Sigmoid colon (tissue), 7 donors: ENCODE measurements around the gene PUS1. TPM values are rescaled to one million over a fixed set of nuclear protein-coding genes. Genes with fewer than 3 reads are reported as not detected.
A peak's percentile ranks its signal among the peaks of the same experiment; 100 is the strongest.

Experiments used
- DNase-seq: peaks from one replicate; pipeline ENCODE4 v3.0.0-alpha.2; 2019
- H3K27ac ChIP-seq, 4 donors: fragments of 200-600 bp; sonication (generic); one replicate each; pipeline ENCODE4 v1.5.1; 2016 to 2019; ENCODE audit warnings: mild to moderate bottlenecking in 1 of 4
- H3K27me3 ChIP-seq, 3 donors: fragments of 200-600 bp; sonication (generic); one replicate each; pipeline ENCODE4 v1.5.1; 2019; ENCODE audit warnings: mild to moderate bottlenecking in 1 of 3
- H3K36me3 ChIP-seq, 4 donors: fragments of 200-600 bp; sonication (generic); one replicate each; pipeline ENCODE4 v1.5.1; 2016 to 2019
- H3K4me1 ChIP-seq, 4 donors: fragments of 200-600 bp; sonication (generic); one replicate each; pipeline ENCODE4 v1.5.1; 2017 to 2019
- H3K4me3 ChIP-seq, 4 donors: fragments of 200-600 bp; sonication (generic); one replicate each; pipeline ENCODE4 v1.5.1; 2017 to 2019; ENCODE audit warnings: mild to moderate bottlenecking in 2 of 4, moderate library complexity in 1 of 4
- H3K9me3 ChIP-seq, 4 donors: fragments of 200-600 bp in 3 of 4; sonication (generic) in 3 of 4; one replicate each; pipeline versions ENCODE4 v1.5.1 to v1.6.1; 2013 to 2019
- CTCF ChIP-seq, 4 experiments: fragments of 450-650 bp in 3 of 4; fragments of 200-600 bp in 1 of 4; IDR thresholded peaks; one replicate each; pipeline ENCODE4 v1.5.1; 2016 to 2019; ENCODE audit warnings: antibody characterized with exemption in 4 of 4, mild to moderate bottlenecking in 3 of 4, moderate library complexity in 2 of 4
- EP300 ChIP-seq, 4 donors: sonication (generic); formaldehyde crosslinking; IDR thresholded peaks; one replicate each; pipeline ENCODE4 v1.6.1; 2017; ENCODE audit warnings: antibody characterized with exemption in 4 of 4
- POLR2A ChIP-seq, 2 donors: fragments of 450-650 bp; IDR thresholded peaks; one replicate each; pipeline ENCODE4 v1.6.1; 2016; ENCODE audit warnings: antibody characterized with exemption in 2 of 2, mild to moderate bottlenecking in 2 of 2, moderate library complexity in 2 of 2
- POLR2AphosphoS5 ChIP-seq, 4 donors: sonication (generic); formaldehyde crosslinking; IDR thresholded peaks; one replicate each; pipeline ENCODE4 v1.6.1; 2017; ENCODE audit warnings: antibody characterized with exemption in 4 of 4
- WGBS, 2 donors: extraction: QIAGEN DNeasy Blood & Tissue Kit; methylation state at CpG; one replicate each; pipeline ENCODE4 v1.1.7; 2013; 5-methylcytosine and 5-hydroxymethylcytosine counted together
- intact Hi-C: fragments of 100-400 bp; cut with DNase I; formaldehyde crosslinking; loops from one replicate; pipeline ENCODE4 v1.15.1; 2023
- polyA plus RNA-seq, 3 donors: library from polyadenylated mRNA; stranded (reverse); fragments of 200-250 nt; gene quantifications; one replicate each; pipeline ENCODE4 v1.2.3, GENCODE V29; 2013
- total RNA-seq, 4 donors: library from RNA; depleted of rRNA; stranded (reverse); fragments of >200 nt; gene quantifications; one replicate each; pipeline ENCODE4 v1.1.0, GENCODE V29; 2016
- donor health status: healthy with polysubstance abuse.
- donor health status: Bipolar disorder and iron deficiency.
- donor health status: healthy.

Gene PUS1
- total and polyA plus RNA-seq, 7 donors, result 7.6 to 33.8 (median 9.1) TPM

DNA sequence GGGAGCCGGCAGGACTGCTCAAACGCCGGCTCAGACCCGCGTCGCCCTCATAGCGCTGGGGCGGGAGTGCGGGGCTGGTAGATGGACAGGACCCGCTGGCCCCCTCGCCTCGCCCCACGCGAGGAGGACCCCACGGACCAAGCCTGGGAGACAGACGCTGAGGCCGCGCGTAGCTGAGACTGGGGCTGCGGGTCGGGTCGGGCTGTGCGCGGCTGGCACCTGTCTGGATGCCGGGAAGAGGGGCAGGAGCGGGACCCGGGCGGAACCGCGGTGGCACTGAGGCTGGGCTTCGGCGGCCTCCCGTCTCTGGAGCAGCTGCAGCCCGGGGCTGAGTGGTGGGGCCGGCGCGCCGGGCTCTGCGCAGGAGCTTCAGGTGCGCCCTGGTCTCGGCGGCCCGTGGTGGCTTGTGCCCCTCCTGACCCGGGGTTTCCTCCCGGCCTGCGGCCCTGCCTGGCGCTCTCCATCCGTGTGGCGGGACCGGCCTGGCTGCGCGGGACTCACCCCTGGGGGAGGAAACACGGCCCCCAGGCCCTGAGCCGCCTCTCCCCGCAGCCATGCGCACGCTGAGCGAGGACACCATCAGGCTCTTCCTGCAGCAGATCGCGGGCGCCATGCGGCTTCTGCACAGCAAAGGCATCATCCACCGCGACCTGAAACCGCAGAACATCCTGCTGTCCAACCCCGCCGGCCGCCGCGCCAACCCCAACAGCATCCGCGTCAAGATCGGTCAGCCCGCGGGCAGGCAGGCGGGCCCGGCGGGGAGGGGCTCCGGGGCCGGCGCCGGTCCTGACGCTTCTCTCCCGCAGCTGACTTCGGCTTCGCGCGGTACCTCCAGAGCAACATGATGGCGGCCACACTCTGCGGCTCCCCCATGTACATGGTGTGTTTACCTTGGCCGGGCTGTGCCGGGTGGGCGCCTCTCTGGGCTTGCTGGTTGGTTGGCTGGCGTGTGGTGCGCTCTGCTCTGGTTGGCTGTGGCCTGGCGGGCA is 20.7 kb upstream of the PUS1 start:
- DNase-seq, result peak; percentile 69

GRCh38 chr12:131909081-131909751 is 19.9 kb upstream of the PUS1 start:
- peaks cover 0 to 29% (median 24%) of the 10 kb centered on the region in 4 donors for H3K4me1 ChIP-seq
- intact Hi-C loops, result no loop called here
- WGBS, 2 donors, result 96 to 97% methylated on average over 61 of the region's 61 CpGs
- no peaks in the 10 kb centered on the region for H3K9me3 ChIP-seq
- no peak for TF ChIP-seq EP300 (IDR thresholded peaks at IDR 0.05)
- TF ChIP-seq POLR2A (IDR thresholded peaks at IDR 0.05), result no peak
- no peak for TF ChIP-seq CTCF (IDR thresholded peaks at IDR 0.05)
- TF ChIP-seq POLR2AphosphoS5 (IDR thresholded peaks at IDR 0.05), result no peak
- peaks cover 42 to 77% (median 64%) of the 10 kb centered on the region in 4 donors for H3K36me3 ChIP-seq
- H3K27me3 ChIP-seq, result no peaks in the 10 kb centered on the region
- H3K4me3 ChIP-seq, result no peak overlapping the region
- DNase-seq, result peak; percentile 65
- H3K27ac ChIP-seq, result no peak overlapping the region

More for the DNA sequence above, 20.7 kb upstream of the PUS1 start:
- no peaks in the 10 kb centered on the region for H3K9me3 ChIP-seq
- no peaks in the 10 kb centered on the region for H3K27me3 ChIP-seq
- peaks cover 0 to 37% (median 32%) of the 10 kb centered on the region in 4 donors for H3K4me1 ChIP-seq
- peaks cover 38 to 69% (median 57%) of the 10 kb centered on the region in 4 donors for H3K36me3 ChIP-seq
- intact Hi-C loops, result no loop called here
- whole genome bisulfite sequencing, 2 donors, result 97% methylated on average over 96 of the region's 96 CpGs
- TF ChIP-seq CTCF (IDR thresholded peaks at IDR 0.05) (no peak), POLR2AphosphoS5 (IDR thresholded peaks at IDR 0.05) (no peak), EP300 (IDR thresholded peaks at IDR 0.05) (no peak), POLR2A (IDR thresholded peaks at IDR 0.05) (no peak)
- no peak overlapping the region for H3K4me3 ChIP-seq
- no peak overlapping the region for H3K27ac ChIP-seq

GRCh38 chr12:131909752-131910219 is 19.3 kb upstream of the PUS1 start:
- Histone ChIP-seq H3K9me3 (no peaks in the 10 kb centered on the region), H3K27ac (no peak overlapping the region), H3K36me3 (peaks cover 48 to 83% (median 69%) of the 10 kb centered on the region in 4 donors), H3K4me1 (peaks cover 0 to 23% (median 18%) of the 10 kb centered on the region in 4 donors), H3K27me3 (no peaks in the 10 kb centered on the region), H3K4me3 (no peak overlapping the region)
- peak; percentile 58 for DNase-seq
- intact Hi-C loops, result no loop called here
- 95 to 96% methylated on average over 26 of the region's 26 CpGs for WGBS, 2 donors
- no peak for TF ChIP-seq POLR2AphosphoS5 (IDR thresholded peaks at IDR 0.05)
- TF ChIP-seq EP300 (IDR thresholded peaks at IDR 0.05), result no peak
- no peak for TF ChIP-seq POLR2A (IDR thresholded peaks at IDR 0.05)
- TF ChIP-seq CTCF (IDR thresholded peaks at IDR 0.05), result no peak

DNA sequence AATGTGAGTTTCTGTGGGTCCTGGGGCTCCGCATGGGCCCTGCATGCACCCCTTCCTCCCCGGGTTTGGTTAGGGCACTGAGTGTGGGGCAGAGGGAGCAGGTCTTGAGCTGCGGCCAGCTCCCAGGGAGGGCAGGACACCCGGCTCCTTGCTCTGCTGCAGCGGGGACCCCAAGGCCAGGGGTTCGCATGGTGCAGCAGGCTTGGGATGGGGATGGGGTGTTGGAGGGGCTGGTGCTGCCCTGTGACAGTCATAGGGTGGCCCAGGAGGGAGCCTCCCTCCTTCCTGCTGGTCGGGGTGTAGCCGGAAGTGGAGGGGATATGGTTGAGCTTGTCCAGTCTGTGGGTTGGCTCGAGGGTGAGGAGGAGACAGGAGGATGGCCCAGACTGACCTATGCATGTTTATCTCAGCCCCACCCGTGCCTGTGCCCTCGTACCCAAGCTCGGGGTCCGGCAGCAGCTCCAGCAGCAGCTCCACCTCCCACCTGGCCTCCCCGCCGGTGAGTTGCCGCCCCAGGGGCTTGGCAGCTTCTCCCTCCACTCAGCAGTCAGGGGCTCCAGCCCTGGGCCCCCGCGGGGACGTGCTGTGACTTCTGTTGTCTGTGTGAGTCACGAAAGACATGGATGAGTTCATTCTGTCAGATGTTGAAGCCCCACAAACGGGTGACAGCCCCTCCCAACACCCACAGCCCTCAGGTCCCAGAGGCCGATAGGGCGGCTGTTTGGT is 18.6 kb upstream of the PUS1 start:
- Histone ChIP-seq H3K9me3 (no peaks in the 10 kb centered on the region), H3K27me3 (no peaks in the 10 kb centered on the region), H3K36me3 (peaks cover 55 to 90% (median 76%) of the 10 kb centered on the region in 4 donors), H3K4me1 (peaks cover 0 to 19% (median 17%) of the 10 kb centered on the region in 4 donors), H3K4me3 (no peak overlapping the region), H3K27ac (no peak overlapping the region)
- peak; percentile 61 for DNase-seq
- TF ChIP-seq POLR2AphosphoS5 (IDR thresholded peaks at IDR 0.05) (no peak), POLR2A (IDR thresholded peaks at IDR 0.05) (no peak), CTCF (IDR thresholded peaks at IDR 0.05) (no peak), EP300 (IDR thresholded peaks at IDR 0.05) (no peak)
- WGBS, 2 donors, result 90% methylated on average over 23 of the region's 23 CpGs
- intact Hi-C loops, result no loop called here
